ENCODE data around the gene SGK2.

DNA sequence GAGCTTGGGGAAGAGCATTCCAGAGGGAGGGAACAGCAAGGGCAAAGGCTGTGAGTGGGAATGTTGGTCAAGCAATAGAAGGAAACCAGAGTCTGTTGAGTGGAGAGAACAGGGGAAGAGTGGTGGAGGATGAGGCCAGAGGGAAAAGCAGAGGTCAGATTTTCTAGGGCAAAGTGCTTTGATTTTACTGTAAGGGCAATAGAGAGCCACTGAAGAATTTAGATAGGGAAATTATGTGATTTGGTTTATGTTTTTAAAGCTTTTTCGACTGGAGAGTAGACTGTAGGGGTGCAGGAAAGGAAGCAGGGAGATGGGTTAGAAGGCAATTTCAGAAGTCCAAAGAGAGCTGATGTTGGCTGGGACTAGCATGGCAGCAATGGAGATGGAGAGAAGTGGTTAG is 46.9 kb upstream of the SGK2 start:
- TF ChIP-seq POLR2A (IDR thresholded peaks at IDR 0.05; ENCODE audit: extremely low read depth, insufficient read length): no peak
- TF ChIP-seq CTCF (IDR thresholded peaks at IDR 0.05; ENCODE audit: low read depth, low read length): no peak
- TF ChIP-seq MAX (IDR thresholded peaks at IDR 0.05; ENCODE audit: low read depth, low read length): no peak
- no peak for TF ChIP-seq MYC (IDR thresholded peaks at IDR 0.05; ENCODE audit: low read depth, low read length)
